ENCODE measurements around the gene SLC26A1.

SLC26A1 gene

GRCh38 chr4:997375-998071 is 4.3 kb upstream of the SLC26A1 start:
- no peak for FAIRE-seq

GRCh38 chr4:996997-997374 is 3.8 kb upstream of the SLC26A1 start:
- FAIRE-seq: no peak

- FAIRE-seq: no peak
These were observed 3.1 kb upstream of the SLC26A1 start for GRCh38 chr4:996030-996996.

GRCh38 chr4:995311-996026 is 2.3 kb upstream of the SLC26A1 start:
- FAIRE-seq: no peak

- no peak for FAIRE-seq
These were observed 700 bp downstream of the SLC26A1 start for GRCh38 chr4:992297-993110.

GRCh38 chr4:991451-992296 is 1.5 kb downstream of the SLC26A1 start:
- FAIRE-seq: no peak

GRCh38 chr4:990746-991367 is 2.3 kb downstream of the SLC26A1 start:
- FAIRE-seq: no peak

- no peak for FAIRE-seq
These were observed 3.3 kb downstream of the SLC26A1 start for GRCh38 chr4:989722-990471.

GRCh38 chr4:988726-989721 is 4.2 kb downstream of the SLC26A1 start:
- FAIRE-seq: no peak

GRCh38 chr4:987624-988513 is 5.3 kb downstream of the SLC26A1 start:
- FAIRE-seq: no peak

- no peak for FAIRE-seq
These were observed 6.2 kb downstream of the SLC26A1 start, which contains the start of gene IDUA for GRCh38 chr4:986879-987623. Gene IDUA, plus strand, starts transcription at chr4:987044. Its CDS starts 41 bp downstream, at chr4:987085.

- FAIRE-seq: no peak
These were observed 6.8 kb downstream of the SLC26A1 start for GRCh38 chr4:986428-986878.

GRCh38 chr4:985123-985830 is 7.9 kb downstream of the SLC26A1 start:
- no peak for FAIRE-seq

- FAIRE-seq: no peak
These were observed 8.7 kb downstream of the SLC26A1 start for GRCh38 chr4:984336-985054.

GRCh38 chr4:982814-983213 is 10.4 kb downstream of the SLC26A1 start:
- no peak for FAIRE-seq

- no peak for FAIRE-seq
These were observed 10.9 kb downstream of the SLC26A1 start for GRCh38 chr4:982291-982690.

Measured in A204.1 (cell line).